SK-N-SH treated with all-trans-retinoic acid at 6 μM for 48 hours (cell line): ENCODE results near the gene PADI2.

Experiments
- OSR1 ChIP-seq: fragments of 250-450 bp; sonication (Bioruptor Pico); IDR thresholded peaks from 2 replicates; pipeline ENCODE4 v1.8.0; 2022; ENCODE audit warnings: moderate library complexity, mild to moderate bottlenecking, inconsistent platforms
- SNAI2 ChIP-seq: fragments of 250-450 bp; sonication (Bioruptor Pico); IDR thresholded peaks from 2 replicates; pipeline ENCODE4 v1.5.0; 2020; ENCODE audit warnings: mild to moderate bottlenecking, moderate library complexity
- ZC3H10 ChIP-seq: fragments of 250-450 bp; sonication (Bioruptor Pico); IDR thresholded peaks from 2 replicates; pipeline ENCODE4 v1.5.1; 2021; ENCODE audit warnings: mild to moderate bottlenecking, moderate library complexity

- TF ChIP-seq ZC3H10 (CRISPR knock-in tag) = no peak
- TF ChIP-seq OSR1 = no peak
- TF ChIP-seq SNAI2 = no peak
Measured at GRCh38 chr1:17158961-17159360, 39.7 kb upstream of the PADI2 start.
